HG03469 (cell line): ENCODE measurements around the gene ZNF234.
"Not testable (repeated sequence)": the region's sequence is repeated elsewhere in the genome, so short reads cannot be mapped to it uniquely, and the experiment has no call there.

ENCODE experiments used
- ATAC-seq: cut with Tn5 transposase; IDR thresholded peaks from one replicate; pipeline ENCODE4 v1.9.1; 2021; ENCODE audit warnings: mild to moderate bottlenecking, moderate library complexity, moderate number of reproducible peaks; ENCODE audit not compliant: unreplicated experiment

Gene ZNF234

GRCh38 chr19:44141191-44142058 is at the start of gene ZNF234:
TSS of gene ZNF234 (plus strand) at chr19:44141554. CDS start at chr19:44144633, 3,079 bp downstream.
- no peak for ATAC-seq

GRCh38 chr19:44092108-44092507 is 49.2 kb upstream of the ZNF234 start:
- no peak for ATAC-seq

- no peak for ATAC-seq
Measured at GRCh38 chr19:44093931-44094765, 47.2 kb upstream of the ZNF234 start, which contains the start of gene ZNF224. TSS of gene ZNF224 (plus strand) at chr19:44094361. CDS start at chr19:44097874, 3,513 bp downstream.

- ATAC-seq: no peak
Measured at GRCh38 chr19:44107751-44108150, 33.6 kb upstream of the ZNF234 start.

GRCh38 chr19:44109458-44109857 is 31.9 kb upstream of the ZNF234 start:
- ATAC-seq: no peak

- no peak for ATAC-seq
Measured at GRCh38 chr19:44111910-44112463, 29.4 kb upstream of the ZNF234 start.

GRCh38 chr19:44112802-44113137 is 28.6 kb upstream of the ZNF234 start:
- ATAC-seq: no peak

GRCh38 chr19:44113138-44113783 is 28.1 kb upstream of the ZNF234 start, which contains the start of gene ZNF225:
TSS of gene ZNF225 (plus strand) at chr19:44113399. CDS start at chr19:44115828, 2,429 bp downstream.
- peak; percentile 87 for ATAC-seq

- ATAC-seq: no peak
Measured at GRCh38 chr19:44113784-44114390, 27.5 kb upstream of the ZNF234 start.

- ATAC-seq: not testable (repeated sequence)
Measured at GRCh38 chr19:44121162-44121561, 20.2 kb upstream of the ZNF234 start.

GRCh38 chr19:44131955-44132354 is 9.4 kb upstream of the ZNF234 start:
- no peak for ATAC-seq

GRCh38 chr19:44142059-44142433 is 692 bp downstream of the ZNF234 start:
- ATAC-seq: no peak

GRCh38 chr19:44149776-44150175 is 8.4 kb downstream of the ZNF234 start:
- ATAC-seq: no peak

GRCh38 chr19:44151491-44151890 is 10.1 kb downstream of the ZNF234 start:
- no peak for ATAC-seq

GRCh38 chr19:44156475-44156874 is 15.1 kb downstream of the ZNF234 start:
- no peak for ATAC-seq

GRCh38 chr19:44163789-44164188 is 22.4 kb downstream of the ZNF234 start:
- no peak for ATAC-seq

- ATAC-seq: no peak
Measured at GRCh38 chr19:44164327-44164672, 22.9 kb downstream of the ZNF234 start.

- peak; percentile 69 for ATAC-seq
Measured at GRCh38 chr19:44164673-44165512, 23.5 kb downstream of the ZNF234 start, which contains the start of gene ZNF226. TSS of gene ZNF226 (plus strand) at chr19:44165100. CDS start at chr19:44170081, 4,981 bp downstream.

GRCh38 chr19:44170660-44171059 is 29.3 kb downstream of the ZNF234 start:
- ATAC-seq: not testable (repeated sequence)
